Effector CD8-positive, alpha-beta T cell (primary cell): ENCODE results near the gene SCAP.

Experiments
- DNase-seq: peaks from one replicate; lab custom pipeline; 2025; lab: John Stamatoyannopoulos, UW

The SCAP gene

GRCh38 chr3:47432673-47433072 lies 43.1 kb downstream of the SCAP start:
- DNase-seq: no peak

DNA sequence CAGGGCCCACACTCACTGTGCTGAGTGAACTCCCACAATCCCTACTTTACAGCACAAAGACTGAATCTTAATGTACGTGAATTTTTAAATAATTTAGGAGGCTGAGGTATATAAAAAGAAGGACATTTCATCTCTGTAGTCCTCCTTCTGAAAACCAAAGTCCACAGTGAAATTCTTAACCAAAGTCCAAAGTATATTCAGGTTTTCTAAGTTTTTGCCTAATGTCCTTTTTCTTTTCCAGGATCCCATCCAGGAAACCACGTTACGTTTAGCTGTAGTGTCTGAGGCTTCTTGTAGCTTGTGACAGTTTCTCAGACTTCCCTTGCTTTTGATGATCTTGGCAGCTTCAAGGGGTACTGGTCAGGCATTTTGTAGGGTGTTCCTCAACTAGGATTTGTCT lies 44.5 kb downstream of the SCAP start:
- DNase-seq: no peak

DNA sequence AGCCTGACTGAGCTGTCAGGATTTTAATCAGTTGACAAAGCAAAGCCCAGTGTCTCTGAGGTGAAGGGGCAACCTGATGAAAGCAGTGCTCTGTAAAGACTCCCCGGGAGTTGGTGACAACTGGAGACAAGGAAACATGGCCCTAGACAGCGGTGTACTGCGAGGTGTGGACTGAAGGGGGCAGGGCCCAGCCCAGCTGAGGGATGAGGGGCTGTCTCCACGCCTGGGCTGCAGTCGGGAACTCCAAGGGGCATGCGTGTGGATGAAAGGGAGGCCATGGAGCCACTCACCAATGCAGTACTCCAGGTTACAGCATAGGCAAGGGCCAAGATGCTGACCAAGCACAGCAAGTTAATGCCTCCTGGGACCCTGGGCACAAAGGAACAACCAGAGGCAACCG lies 45.1 kb downstream of the SCAP start:
- DNase-seq: no peak

DNA sequence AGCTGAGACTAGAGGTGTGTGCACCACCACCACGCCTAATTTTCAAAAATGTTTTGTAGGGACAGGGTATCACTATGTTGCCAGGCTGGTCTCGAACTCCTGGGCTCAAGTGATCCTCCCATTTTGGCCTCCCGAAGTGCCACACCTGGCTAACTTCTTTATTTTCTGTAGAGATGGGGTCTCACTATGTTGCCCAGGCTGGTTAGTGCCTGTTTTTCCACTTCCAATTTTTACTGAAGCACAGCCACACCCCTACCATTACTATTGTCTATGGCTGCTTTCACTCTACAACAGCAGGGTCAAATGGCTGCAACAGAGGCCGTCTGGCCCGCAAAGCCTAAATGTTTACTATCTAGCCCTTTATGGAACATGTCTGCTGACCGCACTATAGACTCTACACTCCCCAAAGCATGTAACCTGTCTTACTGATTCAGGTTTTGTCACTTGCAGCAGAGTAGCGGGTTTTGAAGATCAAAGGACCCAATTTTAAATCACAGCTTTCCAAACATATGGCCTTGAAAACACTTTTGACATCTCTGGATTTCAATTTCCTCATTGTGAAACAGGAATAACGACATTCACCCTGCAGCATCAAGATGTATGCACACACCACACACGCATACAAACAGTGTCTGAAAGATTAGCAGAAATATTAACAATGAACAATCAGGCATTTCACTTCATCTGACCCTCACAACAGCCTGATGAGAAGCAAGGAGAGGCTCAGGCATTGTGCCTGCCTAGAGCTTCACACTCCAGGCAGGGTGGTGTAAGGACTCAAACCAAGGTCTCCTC lies 46.1 kb downstream of the SCAP start:
- no peak for DNase-seq

DNA sequence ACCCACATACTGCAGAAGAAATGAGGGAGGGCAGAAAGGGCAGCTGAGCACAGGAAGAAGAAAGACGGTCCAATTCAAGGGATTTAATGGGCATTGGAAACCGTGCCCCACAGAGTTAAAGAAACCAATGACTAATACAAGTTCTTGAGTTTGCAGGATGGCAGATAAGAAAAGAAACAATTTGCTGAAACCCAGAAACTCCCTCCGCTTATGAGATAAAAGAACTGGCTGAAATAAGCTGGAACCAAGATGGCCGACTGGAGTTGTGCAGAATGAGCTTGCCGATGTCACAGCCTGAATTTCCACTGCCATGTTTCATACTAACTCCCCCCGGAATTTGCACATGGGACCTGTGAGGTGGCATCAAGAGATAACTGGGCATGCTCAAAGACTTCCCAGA lies 47.1 kb downstream of the SCAP start:
- no peak for DNase-seq

- no peak for DNase-seq
Observed at GRCh38 chr3:47427866-47428265, 47.9 kb downstream of the SCAP start.

- no peak for DNase-seq
Observed at GRCh38 chr3:47425959-47426358, 49.8 kb downstream of the SCAP start.

GRCh38 chr3:47425383-47425778 lies 50.4 kb downstream of the SCAP start:
- DNase-seq: no peak

DNA sequence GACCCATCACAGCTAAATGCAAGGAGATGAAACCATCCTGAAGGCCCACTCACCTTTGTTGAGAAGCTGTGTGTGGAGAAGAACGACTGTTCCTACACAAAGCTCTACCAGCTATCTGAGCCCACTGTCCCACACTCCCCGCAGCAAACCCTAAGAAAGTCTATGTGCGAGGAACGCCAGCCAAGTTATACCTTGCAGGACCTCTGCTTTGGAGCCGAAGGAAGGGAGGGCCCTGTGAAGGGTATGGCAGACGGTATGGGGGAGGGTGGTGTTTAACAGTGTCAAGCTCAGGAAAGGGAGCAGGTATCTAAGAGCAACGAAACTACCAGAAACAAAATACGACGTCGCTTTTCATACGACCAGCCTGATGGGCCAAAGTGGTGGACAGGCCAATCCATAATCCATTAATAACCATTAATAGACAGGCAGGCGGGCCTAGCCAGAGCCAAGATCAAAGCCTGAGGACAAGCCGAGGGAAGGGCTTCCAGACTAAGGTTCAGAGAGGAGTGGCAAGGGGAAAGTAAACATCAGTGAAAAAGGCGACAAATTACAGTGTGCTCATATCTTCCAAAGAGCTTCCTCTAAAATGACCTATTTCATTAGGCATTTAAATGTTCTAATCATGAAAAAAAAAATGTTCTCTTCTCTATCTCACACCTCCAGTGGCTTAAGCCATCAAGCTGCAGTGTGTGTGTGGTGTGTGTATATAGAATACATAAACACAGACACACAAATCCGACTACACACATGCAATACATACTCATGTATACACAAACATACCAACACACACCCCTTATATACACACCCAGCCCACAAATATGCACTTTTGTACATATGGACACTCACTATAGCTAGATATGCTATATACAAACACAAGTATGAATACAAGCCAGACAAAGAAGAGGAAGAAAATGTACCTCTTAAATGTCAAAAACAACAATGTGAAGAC lies 51.0 kb downstream of the SCAP start:
- no peak for DNase-seq

GRCh38 chr3:47423548-47424145 lies 52.1 kb downstream of the SCAP start:
- no peak for DNase-seq

GRCh38 chr3:47422743-47423142 lies 53.0 kb downstream of the SCAP start:
- no peak for DNase-seq

- no peak for DNase-seq
Observed at GRCh38 chr3:47421741-47422649, 53.7 kb downstream of the SCAP start.

- DNase-seq: peak; percentile 87
Observed at GRCh38 chr3:47420511-47421484, 54.9 kb downstream of the SCAP start.

GRCh38 chr3:47420044-47420430 lies 55.7 kb downstream of the SCAP start:
- no peak for DNase-seq

- no peak for DNase-seq
Observed at GRCh38 chr3:47419083-47420043, 56.4 kb downstream of the SCAP start.

DNA sequence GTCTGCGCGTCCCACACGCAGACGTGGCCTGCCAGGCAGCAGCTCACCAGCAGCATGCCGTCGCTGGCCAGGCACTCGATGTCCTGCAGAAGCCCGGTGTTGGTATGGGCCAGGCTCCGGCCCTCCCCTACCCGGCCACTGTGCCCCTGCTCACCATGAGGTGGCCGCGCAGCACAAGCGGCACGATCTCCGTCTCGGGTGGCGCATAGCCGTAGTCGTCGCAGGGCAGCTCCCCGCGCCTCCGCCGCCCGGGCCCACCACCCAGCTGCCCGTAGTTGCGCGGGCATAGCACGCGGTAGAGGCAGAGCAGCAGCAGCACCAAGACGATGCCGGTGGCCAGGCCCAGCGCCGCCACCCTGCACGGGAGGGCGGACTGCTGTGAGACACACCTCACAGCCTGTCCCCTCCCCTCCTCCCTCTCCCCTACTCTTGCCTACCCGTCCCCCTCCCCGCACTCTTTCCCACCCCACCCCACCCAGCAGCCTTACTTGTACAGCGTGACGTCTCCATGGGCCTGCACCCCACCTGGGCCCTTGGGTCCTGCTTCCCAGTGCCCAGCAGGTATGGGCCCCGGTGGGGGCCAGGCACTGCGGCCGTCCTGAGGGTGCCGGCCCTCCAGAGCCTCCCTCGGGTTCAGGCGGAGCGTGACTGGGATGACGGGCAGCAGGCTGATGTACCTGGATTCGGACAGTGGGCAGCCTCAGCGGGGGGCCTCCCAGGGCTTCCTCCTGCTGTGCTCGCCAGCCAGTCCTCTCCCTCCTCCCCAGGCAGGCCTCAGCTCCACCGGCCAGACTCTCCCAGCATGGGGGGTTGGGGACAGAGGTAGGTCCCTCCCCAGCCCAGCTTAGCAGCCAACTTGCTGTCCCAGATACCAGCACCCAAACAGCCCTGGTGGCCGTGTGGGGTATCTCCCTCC lies 57.3 kb downstream of the SCAP start:
- DNase-seq: no peak

GRCh38 chr3:47416041-47416440 lies 59.7 kb downstream of the SCAP start:
- no peak for DNase-seq
